GM06990 (cell line): ENCODE data around the gene ADRA2A.

Experiments
- DNase-seq: peaks from one replicate; pipeline ENCODE4 v3.0.0-alpha.2; 2011; ENCODE audit not compliant: insufficient read length; ENCODE audit errors: extremely low read depth
- H3K27me3 ChIP-seq: replicated peaks from 2 replicates; pipeline ENCODE4 v1.6.0; 2011; ENCODE audit warnings: low read length; ENCODE audit not compliant: control insufficient read depth, insufficient read depth
- H3K36me3 ChIP-seq: 2 replicates; pipeline ENCODE4 v1.5.1; 2011; ENCODE audit warnings: low read length; ENCODE audit not compliant: control insufficient read depth, insufficient read depth
- H3K4me3 ChIP-seq: replicated peaks from 2 replicates; pipeline ENCODE4 v1.5.1; 2011; ENCODE audit warnings: low read depth, mild to moderate bottlenecking, control low read depth, low read length
- TF ChIP-seq, protein P1 (sequence below): IDR thresholded peaks from 2 replicates; pipeline ENCODE4 v1.5.1; 2011; ENCODE audit warnings: low read length, control low read depth, mild to moderate bottlenecking, inconsistent platforms; ENCODE audit not compliant: insufficient read depth, poor library complexity, severe bottlenecking

ADRA2A gene

DNA sequence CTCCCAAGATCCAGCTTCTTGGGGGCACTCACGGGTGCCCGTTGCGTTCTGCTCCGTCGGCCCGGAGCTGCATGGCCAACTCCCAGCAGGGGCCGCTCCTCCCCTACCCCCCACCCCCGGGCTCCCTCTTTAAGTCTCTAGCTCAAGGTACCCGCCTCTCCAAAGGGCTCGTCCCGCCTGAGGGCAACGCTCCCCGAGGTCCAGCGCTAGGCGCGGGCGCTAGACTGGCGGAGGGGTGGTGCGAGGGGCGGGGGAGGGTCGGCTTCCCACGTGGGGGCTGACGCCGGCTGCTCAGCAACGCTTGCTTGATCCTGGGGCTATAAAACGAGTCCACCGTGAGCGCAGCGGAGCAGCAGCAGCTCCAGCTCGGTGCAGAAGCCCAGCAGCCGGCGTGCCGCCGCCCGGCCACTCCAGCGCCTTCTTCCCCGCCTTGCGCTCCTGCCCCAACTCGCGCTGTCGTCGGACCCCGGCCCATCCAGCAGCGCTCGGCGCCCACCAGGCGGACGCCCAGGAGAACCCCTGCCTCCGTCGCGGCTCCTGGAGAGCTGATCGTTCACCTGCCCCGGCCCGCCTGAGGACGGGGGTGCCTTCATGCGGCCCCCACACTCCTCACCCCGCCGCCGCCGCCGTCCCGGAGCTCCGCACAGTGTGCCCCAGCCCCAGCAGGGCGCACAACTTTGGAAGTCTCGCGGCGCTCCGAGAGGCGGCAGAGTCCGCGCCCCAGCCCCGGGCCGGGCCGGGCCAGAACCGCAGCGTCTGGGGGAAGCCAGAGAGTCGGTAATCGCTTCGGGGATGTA lies at the start of gene ADRA2A:
Gene ADRA2A, plus strand, starts transcription at position 348 of the 797 bp plus-strand sequence. CDS start 968 bp downstream, outside the sequence.
- TF ChIP-seq, protein P1, sequence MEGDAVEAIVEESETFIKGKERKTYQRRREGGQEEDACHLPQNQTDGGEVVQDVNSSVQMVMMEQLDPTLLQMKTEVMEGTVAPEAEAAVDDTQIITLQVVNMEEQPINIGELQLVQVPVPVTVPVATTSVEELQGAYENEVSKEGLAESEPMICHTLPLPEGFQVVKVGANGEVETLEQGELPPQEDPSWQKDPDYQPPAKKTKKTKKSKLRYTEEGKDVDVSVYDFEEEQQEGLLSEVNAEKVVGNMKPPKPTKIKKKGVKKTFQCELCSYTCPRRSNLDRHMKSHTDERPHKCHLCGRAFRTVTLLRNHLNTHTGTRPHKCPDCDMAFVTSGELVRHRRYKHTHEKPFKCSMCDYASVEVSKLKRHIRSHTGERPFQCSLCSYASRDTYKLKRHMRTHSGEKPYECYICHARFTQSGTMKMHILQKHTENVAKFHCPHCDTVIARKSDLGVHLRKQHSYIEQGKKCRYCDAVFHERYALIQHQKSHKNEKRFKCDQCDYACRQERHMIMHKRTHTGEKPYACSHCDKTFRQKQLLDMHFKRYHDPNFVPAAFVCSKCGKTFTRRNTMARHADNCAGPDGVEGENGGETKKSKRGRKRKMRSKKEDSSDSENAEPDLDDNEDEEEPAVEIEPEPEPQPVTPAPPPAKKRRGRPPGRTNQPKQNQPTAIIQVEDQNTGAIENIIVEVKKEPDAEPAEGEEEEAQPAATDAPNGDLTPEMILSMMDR: no peak
- DNase-seq: peak; percentile 29
- peak within 1 kb of the TSS; percentile 50 for H3K4me3 ChIP-seq

DNA sequence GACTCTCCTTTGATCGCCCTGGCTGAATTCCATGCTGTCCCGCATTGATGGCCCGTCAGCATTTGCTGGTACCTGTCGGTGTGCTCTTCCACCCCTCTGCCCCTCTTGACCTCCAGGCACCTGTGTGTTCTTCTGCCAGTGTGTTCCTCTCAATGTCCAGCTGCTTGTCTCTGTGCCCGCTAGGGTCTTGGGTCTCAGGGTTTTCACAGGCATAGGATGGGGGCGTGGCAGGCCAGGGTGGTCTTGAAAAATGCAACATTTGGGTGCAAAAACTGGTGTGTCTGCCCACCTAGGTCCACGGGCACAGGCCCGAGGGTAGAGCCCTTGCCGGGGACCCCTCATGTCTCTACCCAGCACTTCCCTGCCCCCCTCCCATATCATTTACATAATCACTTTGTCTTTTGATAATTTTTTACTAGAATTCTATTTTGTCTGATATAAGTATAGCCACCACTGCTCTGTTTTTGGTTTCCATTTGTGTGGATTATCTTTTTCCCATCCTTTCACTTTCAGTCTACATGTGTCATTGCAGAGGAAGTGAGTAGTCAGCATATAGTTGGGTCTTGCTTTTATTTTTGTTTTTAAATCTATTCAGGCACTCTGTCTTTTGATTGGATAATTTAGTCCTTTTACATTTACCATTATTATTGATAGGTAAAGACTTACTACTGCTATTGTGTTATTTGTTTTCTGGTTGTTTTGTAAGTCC lies 46.6 kb upstream of the ADRA2A start:
- TF ChIP-seq, protein P1: no peak
- Histone ChIP-seq H3K27me3 (no peaks in the 10 kb centered on the region), H3K4me3 (no peak overlapping the region), H3K36me3 (0 out of 2 replicates have a peak, but pooled peaks cover 1% of the 10 kb centered on the region)
- DNase-seq: no peak

More for the DNA sequence above, at the start of gene ADRA2A:
- Histone ChIP-seq H3K27me3 (peaks cover 1% of the 10 kb centered on the region; the same call in 1 of the 2 replicates), H3K36me3 (no peaks in the 10 kb centered on the region)

DNA sequence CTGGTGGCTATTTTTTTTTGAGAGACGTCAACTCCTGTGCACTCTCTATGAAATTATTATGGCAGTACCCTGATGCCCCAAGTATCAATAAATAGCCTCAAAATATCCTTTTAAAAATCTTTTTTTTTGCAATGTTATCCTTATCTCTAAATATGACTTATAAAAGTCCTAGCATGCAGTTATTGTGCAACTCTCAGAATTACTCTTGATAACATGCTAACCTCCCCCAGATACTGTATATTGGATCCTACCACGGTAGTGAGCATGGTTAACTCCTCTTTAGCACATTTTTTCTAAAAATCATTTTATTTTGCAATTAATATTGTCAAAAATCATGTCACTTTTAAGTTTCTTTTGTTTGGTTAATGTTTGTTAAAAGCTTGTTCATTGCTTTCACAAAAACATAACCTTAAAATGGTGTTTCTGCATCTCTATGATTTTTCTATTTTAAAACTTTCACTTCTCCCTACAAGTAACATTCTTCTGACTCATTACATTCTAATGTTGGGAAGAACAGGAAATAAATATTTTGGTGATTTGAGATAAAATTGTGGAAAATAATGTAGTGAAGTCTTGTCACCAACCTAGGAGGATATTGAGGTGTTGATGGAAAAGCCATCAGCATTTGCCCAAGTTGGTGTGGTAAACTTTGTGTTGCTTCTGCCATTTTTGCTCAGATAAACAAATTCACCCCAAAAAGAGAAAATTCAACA lies 42.1 kb upstream of the ADRA2A start:
- Histone ChIP-seq H3K4me3 (no peak overlapping the region), H3K27me3 (no peaks in the 10 kb centered on the region), H3K36me3 (no peaks in the 10 kb centered on the region)
- DNase-seq: no peak
- TF ChIP-seq, protein P1: no peak

DNA sequence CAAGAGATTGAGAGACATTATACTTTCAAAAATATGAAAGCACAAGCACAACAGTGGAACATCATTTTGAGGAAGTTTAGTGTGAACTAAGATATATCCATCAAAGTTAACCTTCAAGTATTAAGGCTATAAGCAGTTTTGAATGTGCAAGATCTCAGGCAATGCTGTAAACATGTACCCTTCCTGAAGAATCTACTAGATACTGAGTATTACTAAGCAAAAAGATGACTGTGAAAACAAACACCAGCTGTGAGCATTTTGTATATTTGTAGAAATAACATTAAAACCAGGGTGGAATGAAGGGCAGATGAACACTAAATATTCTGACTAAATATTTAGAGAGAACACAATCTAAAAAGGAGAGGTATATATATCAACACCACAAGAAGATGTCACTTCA lies 41.3 kb upstream of the ADRA2A start:
- Histone ChIP-seq H3K36me3 (no peaks in the 10 kb centered on the region), H3K27me3 (no peaks in the 10 kb centered on the region), H3K4me3 (no peak overlapping the region)
- TF ChIP-seq, protein P1: no peak
- no peak for DNase-seq

DNA sequence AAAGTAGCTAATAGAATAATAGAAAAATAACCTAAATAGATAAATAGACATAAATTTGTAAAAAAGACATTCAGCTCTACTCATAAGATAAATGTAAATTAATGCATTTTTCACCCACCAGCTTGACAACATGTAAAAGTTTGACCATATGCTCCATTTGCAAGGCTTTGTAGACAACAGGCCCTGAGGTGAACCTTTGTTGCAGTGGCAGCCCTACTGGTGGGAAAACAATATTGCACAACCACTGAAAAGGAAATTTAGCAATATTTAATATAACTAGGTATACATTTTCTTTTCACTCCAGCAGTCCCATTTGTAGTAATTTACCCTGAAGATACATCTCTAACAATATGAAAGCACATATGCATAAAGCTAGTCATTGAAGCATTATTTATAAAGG lies 39.0 kb upstream of the ADRA2A start:
- no peak for DNase-seq
- H3K4me3 ChIP-seq: no peak overlapping the region
- TF ChIP-seq, protein P1: no peak
- H3K27me3 ChIP-seq: no peaks in the 10 kb centered on the region
- H3K36me3 ChIP-seq: no peaks in the 10 kb centered on the region
